K562 (cell line): Measurements from ENCODE around the gene HINT2.

ENCODE experiments used
- BHLHE40 ChIP-seq: IDR thresholded peaks from 2 replicates; pipeline ENCODE4 v1.6.1; 2011; ENCODE audit warnings: low read length, improper control_type of control experiment
- ERF ChIP-seq: fragments of 450-650 bp; formaldehyde crosslinking; IDR thresholded peaks from 2 replicates; pipeline ENCODE4 v1.4.0; 2020; ENCODE audit warnings: mild to moderate bottlenecking, mixed read lengths
- HDAC6 ChIP-seq: IDR thresholded peaks from 2 replicates; pipeline ENCODE4 v1.6.1; 2012; ENCODE audit warnings: low read depth, mild to moderate bottlenecking, control low read depth, inconsistent platforms, low read length, moderate library complexity
- JUN ChIP-seq, 2 experiments: sonication (generic) in 1 of 2; formaldehyde crosslinking in 1 of 2; IDR thresholded peaks; 2 replicates each; pipeline versions ENCODE4 v1.6.1 to v1.8.0; 2012 to 2022; ENCODE audit warnings: borderline replicate concordance in 2 of 2, mild to moderate bottlenecking in 2 of 2, improper control_type of control experiment in 1 of 2, low read depth in 1 of 2, low read length in 1 of 2, missing genetic modification reagents in 1 of 2
- RFX5 ChIP-seq: IDR thresholded peaks from 2 replicates; pipeline ENCODE4 v1.6.1; 2011; ENCODE audit warnings: low read depth, mild to moderate bottlenecking, improper control_type of control experiment, low read length
- TBL1XR1 ChIP-seq, 2 experiments: IDR thresholded peaks; 2 replicates each; pipeline ENCODE4 v1.6.1; 2012; ENCODE audit warnings: improper control_type of control experiment in 2 of 2, low read length in 2 of 2, mild to moderate bottlenecking in 1 of 2
- TF ChIP-seq, protein P1 (sequence below), 2 experiments: fragments of 450-650 bp; formaldehyde crosslinking in 1 of 2; IDR thresholded peaks; 2 replicates each; pipeline versions ENCODE4 v1.4.0 to v1.6.1; 2014 to 2020; ENCODE audit warnings: mild to moderate bottlenecking in 2 of 2, borderline replicate concordance in 1 of 2, low read depth in 1 of 2
- TF ChIP-seq, protein P2 (sequence below), 3 experiments: IDR thresholded peaks in 2 of 3; conservative IDR thresholded peaks in 1 of 3; 2 replicates each; pipeline ENCODE4 v1.5.1; 2011 to 2012; ENCODE audit warnings: low read length in 3 of 3, mild to moderate bottlenecking in 3 of 3, control low read depth in 2 of 3, improper control_type of control experiment in 1 of 3, inconsistent platforms in 1 of 3, low read depth in 1 of 3, mixed read lengths in 1 of 3, moderate library complexity in 1 of 3; ENCODE audit not compliant: insufficient read depth in 2 of 3

DNA sequence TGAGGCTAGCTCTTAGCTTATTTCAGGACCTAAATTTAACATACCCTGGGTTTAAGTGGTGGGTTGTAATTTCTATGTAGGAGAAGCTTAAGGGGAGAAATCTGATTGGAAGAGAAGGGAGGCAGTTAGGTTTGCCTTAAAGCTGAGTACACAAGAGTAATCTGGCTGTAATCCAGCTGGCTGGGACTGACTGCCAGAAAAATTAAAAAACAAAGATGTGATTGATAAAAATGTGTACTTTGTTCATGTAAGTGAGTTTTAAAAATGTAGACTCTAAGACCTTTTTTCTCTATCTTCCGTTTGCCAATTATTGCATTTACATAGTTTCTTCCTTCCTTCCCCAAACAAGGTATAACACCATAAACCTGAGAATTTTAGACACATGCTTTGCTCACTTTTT is 43.3 kb downstream of the HINT2 start:
- TF ChIP-seq, protein P1, sequence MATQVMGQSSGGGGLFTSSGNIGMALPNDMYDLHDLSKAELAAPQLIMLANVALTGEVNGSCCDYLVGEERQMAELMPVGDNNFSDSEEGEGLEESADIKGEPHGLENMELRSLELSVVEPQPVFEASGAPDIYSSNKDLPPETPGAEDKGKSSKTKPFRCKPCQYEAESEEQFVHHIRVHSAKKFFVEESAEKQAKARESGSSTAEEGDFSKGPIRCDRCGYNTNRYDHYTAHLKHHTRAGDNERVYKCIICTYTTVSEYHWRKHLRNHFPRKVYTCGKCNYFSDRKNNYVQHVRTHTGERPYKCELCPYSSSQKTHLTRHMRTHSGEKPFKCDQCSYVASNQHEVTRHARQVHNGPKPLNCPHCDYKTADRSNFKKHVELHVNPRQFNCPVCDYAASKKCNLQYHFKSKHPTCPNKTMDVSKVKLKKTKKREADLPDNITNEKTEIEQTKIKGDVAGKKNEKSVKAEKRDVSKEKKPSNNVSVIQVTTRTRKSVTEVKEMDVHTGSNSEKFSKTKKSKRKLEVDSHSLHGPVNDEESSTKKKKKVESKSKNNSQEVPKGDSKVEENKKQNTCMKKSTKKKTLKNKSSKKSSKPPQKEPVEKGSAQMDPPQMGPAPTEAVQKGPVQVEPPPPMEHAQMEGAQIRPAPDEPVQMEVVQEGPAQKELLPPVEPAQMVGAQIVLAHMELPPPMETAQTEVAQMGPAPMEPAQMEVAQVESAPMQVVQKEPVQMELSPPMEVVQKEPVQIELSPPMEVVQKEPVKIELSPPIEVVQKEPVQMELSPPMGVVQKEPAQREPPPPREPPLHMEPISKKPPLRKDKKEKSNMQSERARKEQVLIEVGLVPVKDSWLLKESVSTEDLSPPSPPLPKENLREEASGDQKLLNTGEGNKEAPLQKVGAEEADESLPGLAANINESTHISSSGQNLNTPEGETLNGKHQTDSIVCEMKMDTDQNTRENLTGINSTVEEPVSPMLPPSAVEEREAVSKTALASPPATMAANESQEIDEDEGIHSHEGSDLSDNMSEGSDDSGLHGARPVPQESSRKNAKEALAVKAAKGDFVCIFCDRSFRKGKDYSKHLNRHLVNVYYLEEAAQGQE (IDR thresholded peaks at IDR 0.05; ENCODE audit: borderline replicate concordance) = no peak
- TF ChIP-seq, protein P1 (CRISPR knock-in tag; IDR thresholded peaks at IDR 0.05; ENCODE audit: low read depth) = no peak
- TF ChIP-seq, protein P2, sequence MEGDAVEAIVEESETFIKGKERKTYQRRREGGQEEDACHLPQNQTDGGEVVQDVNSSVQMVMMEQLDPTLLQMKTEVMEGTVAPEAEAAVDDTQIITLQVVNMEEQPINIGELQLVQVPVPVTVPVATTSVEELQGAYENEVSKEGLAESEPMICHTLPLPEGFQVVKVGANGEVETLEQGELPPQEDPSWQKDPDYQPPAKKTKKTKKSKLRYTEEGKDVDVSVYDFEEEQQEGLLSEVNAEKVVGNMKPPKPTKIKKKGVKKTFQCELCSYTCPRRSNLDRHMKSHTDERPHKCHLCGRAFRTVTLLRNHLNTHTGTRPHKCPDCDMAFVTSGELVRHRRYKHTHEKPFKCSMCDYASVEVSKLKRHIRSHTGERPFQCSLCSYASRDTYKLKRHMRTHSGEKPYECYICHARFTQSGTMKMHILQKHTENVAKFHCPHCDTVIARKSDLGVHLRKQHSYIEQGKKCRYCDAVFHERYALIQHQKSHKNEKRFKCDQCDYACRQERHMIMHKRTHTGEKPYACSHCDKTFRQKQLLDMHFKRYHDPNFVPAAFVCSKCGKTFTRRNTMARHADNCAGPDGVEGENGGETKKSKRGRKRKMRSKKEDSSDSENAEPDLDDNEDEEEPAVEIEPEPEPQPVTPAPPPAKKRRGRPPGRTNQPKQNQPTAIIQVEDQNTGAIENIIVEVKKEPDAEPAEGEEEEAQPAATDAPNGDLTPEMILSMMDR (IDR thresholded peaks at IDR 0.05 in 2 of 3, conservative IDR thresholded peaks at IDR 0.05 in 1 of 3; ENCODE audit: insufficient read depth in 2 of 3, low read depth in 1 of 3, low read length in 3 of 3) = no peak
- TF ChIP-seq HDAC6 (no peak), BHLHE40 (no peak), JUN (IDR thresholded peaks at IDR 0.05; ENCODE audit: borderline replicate concordance, low read depth, low read length) (no peak), JUN (CRISPR knock-in tag; IDR thresholded peaks at IDR 0.05; ENCODE audit: borderline replicate concordance) (no peak), TBL1XR1 (IDR thresholded peaks at IDR 0.05; ENCODE audit: low read length in 2 of 2) (no peak), RFX5 (no peak), ERF (CRISPR knock-in tag) (no peak)
